IPS-NIHi7 (cell line): ENCODE measurements around the gene ETNPPL.
"Not testable (repeated sequence)": the region's sequence is repeated elsewhere in the genome, so short reads cannot be mapped to it uniquely, and the experiment has no call there.

Experiments used
- DNase-seq: peaks from one replicate; pipeline ENCODE4 v3.0.0; 2012; ENCODE audit warnings: mixed read lengths; ENCODE audit errors: extremely low spot score

ETNPPL gene

DNA sequence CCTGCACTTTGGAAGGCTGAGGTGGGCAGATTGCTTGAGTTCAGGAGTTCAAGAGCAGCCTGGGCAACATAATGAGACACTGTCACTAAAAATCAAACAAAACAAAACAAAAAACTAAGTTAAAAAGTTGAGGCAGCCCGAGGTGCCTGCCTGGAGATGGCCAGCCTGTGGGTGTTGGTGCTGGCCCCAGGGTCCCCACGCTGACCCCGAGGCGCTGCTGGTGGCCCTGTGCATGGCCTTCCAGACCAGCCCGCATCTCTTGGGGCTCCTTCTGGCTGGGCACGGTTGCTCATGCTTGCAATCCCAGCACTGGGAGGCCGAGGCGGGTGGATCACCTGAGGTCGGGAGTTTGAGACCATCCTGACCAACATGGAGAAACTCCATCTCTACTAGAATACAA is 4.4 kb downstream of the ETNPPL start:
- no peak for DNase-seq

- DNase-seq: no peak
Measured at GRCh38 chr4:108754327-108754726, 8.5 kb downstream of the ETNPPL start.

DNA sequence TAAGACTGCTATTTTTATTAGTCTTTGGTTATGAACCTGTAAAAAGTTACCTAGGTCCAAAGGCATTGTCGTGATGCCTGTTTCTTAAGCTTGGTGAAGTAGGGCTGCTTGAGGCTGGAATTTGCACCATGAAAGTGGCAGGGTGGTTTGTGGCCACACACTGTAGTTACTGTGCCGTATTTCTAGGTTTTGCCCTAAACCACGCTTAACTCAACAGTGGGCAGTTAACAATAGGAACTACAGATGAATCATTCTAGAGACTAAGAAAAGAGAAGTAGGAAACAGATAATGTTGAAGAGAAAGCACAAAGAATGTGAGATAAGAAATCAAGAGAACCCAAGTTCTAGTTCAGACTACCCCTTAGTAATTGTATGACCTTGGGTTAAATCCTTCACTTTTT is 11.5 kb downstream of the ETNPPL start:
- no peak for DNase-seq

DNA sequence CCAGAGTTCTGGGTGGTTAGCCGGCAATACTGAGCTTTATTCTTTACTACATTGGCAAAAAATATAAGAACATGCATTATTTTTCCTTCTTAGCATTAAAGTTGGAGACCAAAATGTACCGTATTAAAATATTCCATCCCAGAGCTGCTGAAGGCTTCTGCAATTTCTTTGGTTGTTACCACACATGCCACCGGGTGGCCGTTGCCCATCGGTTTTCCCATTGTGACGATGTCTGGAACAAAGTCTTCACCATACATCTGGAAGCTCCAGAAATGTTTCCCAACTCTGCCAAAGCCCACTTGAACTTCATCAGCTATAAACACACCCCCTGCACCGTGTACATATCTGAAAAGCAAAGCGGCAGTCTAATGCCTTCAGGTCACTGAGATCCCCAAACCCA is 13.7 kb downstream of the ETNPPL start:
- no peak for DNase-seq

DNA sequence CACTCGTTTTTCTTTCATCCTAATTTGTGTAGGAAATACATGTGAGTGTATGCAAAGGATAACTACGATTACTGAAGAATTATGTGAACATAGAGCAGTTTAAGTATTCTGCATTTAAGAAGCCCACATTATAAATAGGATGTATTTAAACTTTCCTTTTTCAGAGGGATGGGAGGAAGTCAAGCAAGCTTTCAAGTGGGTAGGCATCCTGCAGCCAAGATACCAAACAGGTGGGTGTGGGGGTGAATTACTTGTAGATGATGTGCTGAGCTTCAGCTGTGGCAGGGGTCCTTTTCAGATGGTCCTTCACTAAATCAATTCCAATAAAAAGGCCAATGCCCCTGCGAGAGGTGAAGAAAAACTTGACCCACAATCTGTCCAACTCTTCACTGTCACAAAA is 16.3 kb downstream of the ETNPPL start:
- no peak for DNase-seq

DNA sequence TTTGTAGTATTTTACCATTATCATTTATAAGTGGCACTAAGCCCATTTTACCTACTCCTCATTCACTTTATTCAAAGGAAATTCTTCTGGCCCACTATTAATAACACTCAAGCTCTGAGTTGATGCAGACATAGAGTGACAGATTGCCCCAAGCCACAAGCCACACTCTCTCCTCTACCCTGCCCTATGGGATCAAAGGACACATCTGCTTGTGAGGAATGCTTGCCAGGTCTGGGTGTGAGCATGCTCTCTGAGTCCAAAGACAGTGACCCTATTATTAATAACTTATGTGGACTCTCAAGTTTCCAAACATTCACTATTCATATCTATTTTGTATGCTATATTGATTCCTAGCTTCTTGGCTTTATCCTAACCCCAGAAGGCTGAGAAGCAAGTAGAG is 18.5 kb downstream of the ETNPPL start:
- DNase-seq: no peak

- DNase-seq: peak; percentile 58
Measured at GRCh38 chr4:108742451-108743420, 20.1 kb downstream of the ETNPPL start.

DNA sequence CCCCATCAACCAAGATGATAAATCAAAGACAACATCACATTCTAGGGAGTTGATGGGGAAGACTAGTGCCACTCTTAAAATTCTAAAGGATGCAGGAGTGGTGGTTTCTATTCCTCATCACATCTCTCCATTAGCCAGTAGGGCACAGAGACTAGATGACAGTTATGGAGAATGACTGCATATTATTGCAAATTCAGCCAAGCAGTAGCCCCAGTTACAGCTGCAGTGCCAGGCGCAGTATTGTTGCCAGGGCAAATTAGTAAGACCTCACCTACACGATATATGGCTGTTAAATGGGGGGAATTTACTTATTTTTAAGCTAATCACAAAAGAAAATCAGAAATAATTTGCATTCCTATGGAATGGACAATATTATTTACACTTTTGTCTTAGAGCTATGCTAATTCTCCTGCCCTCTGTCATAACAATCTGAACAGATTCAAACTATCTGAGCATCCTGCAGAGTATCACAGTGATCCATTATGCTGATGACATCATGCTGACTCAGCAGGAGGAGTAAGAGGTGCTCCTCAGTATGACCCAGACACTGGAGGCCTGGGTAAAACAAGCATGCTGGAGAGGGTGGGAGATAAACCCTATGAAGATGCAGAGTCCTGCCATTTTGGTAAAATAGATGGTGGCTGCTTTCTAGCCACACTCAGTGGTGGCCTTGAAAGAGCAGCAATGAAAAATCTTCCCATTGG is 24.7 kb downstream of the ETNPPL start:
- DNase-seq: no peak

GRCh38 chr4:108731006-108731405 is 31.8 kb downstream of the ETNPPL start:
- no peak for DNase-seq

- DNase-seq: no peak
Measured at GRCh38 chr4:108730579-108730978, 32.3 kb downstream of the ETNPPL start.

DNA sequence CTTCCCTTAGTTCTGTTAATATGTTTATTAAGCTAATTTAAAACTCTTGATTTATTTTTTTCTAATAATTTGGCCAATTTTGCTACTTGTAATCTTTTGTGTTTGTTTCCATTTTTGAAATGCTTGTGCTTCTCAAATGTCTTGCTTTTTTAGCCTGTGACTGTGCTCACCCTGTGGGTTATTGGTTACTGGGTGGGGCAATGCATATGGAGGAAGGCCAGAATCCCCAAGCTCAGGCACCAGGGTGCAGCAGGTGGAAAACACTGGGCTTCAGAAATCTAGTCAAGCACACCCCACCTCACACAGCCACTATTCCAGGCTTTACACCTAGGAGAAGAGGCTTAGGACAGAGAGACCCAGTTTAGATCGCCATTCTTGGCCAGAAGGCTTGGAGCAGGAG is 33.1 kb downstream of the ETNPPL start:
- DNase-seq: no peak

GRCh38 chr4:108725457-108725856 is 37.4 kb downstream of the ETNPPL start:
- no peak for DNase-seq

GRCh38 chr4:108717386-108717785 is 45.5 kb downstream of the ETNPPL start:
- no peak for DNase-seq

GRCh38 chr4:108716340-108716739 is 46.5 kb downstream of the ETNPPL start:
- DNase-seq: no peak

DNA sequence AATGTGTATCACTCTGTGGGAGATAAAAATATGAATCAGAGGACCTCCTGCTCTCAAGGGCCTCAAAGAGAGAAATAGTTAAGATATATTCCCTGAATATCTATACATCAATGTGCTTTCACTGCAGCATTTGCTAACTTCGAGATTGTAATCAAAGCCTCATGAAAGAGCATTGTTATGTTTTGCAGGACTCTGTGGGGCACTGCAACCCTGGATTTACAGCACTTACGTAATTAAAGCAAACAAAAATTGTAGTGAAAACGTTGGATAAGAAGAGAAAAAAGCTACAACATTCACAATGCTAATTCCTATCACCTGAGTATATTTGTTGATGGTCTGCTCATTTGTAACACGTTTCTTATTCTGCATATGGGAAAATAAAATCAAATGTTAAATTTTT is 48.0 kb downstream of the ETNPPL start:
- no peak for DNase-seq

DNA sequence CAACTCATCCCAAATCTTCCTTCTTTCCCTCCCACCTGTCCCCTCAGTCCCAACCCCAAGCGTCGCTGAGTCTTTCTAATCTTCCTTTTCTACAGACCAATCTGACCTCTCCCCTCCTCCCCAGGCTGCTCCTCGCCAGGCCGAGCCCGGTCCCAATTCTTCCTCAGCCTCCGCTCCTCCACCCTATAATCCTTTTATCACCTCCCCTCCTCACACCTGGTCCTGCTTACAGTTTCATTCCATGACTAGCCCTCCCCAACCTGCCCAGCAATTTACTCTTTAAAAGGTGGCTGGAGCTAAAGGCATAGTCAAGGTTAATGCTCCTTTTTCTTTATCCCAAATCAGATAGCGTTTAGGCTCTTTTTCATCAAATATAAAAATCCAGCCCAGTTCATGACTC is 52.3 kb downstream of the ETNPPL start:
- DNase-seq: not testable (repeated sequence)

GRCh38 chr4:108709722-108710121 is 53.1 kb downstream of the ETNPPL start:
- no peak for DNase-seq

DNA sequence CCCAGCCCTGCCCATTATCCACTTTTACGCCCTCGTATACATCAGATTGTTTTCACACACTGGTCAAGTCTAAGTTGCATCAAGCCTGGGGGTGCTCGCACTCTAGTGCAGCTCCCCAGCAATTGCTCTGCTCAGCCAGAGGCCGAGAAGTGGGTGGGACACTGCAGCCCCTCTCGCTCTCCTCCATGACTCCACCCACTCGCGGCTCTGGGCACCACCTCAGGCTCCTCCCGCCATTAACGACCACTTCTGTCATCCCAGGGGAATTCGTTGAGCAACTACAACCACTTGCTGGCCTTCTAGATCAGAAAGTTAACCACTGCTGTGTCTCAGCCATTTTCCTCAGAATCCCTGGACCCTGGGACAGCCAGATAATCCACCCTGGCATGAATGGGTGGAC is 53.6 kb downstream of the ETNPPL start:
- DNase-seq: no peak

DNA sequence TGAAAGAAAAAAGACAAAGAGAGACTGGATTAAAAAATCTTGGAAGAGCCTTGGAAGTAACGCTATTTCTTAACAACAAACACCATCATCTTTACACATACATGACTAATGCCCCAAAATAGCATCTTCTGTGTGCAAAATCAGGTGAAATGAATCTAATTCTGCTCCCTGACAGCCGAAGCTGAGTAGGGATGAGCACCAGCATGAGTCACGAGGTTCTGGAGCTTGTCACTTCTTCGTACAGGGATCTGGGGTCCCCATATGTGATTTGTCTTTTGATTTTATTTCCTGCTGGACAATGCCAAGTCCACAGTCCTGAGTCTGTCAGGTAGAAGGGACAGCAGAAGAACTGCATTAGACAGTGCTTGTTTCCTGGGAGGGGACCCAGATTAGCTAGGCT is 56.6 kb downstream of the ETNPPL start:
- DNase-seq: no peak

- DNase-seq: no peak
Measured at GRCh38 chr4:108703966-108704365, 58.9 kb downstream of the ETNPPL start.

GRCh38 chr4:108703370-108703769 is 59.5 kb downstream of the ETNPPL start:
- no peak for DNase-seq

DNA sequence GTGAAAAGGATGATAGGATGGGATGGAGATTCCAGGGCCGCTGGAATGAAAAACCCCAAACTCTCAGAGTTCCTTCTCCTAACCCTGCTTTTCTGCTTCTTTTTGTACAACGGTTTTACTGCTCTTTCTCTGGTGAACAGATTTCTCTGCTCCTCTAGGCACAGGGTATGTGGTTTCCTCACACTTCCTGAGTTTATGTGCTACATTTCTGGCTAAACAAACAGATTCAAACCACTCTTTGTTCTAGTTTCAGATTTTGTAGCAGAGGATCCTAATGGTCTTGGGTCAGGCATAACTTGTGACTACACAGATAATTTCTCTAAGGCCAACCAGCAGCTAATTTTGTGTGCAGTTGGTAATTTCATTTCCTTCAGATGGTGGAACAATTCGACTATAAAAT is 59.9 kb downstream of the ETNPPL start:
- DNase-seq: no peak
